HepG2 (cell line): ENCODE results near the gene ODAD4. TPM values are rescaled to one million over a fixed set of nuclear protein-coding genes. Genes with fewer than 3 reads are reported as not detected.

Source experiments
- BCL6 ChIP-seq: IDR thresholded peaks from 2 replicates; pipeline ENCODE4 v1.6.1; 2016; ENCODE audit warnings: missing genetic modification reagents, missing compliant biosample characterization
- CCDC6 ChIP-seq: sonication (generic); formaldehyde crosslinking; IDR thresholded peaks from 2 replicates; pipeline ENCODE4 v1.8.1; 2022; ENCODE audit warnings: mild to moderate bottlenecking, missing genetic modification reagents, moderate library complexity
- FOXC1 ChIP-seq: sonication (generic); formaldehyde crosslinking; IDR thresholded peaks from 2 replicates; pipeline ENCODE4 v1.8.0; 2022; ENCODE audit warnings: mild to moderate bottlenecking, missing genetic modification reagents, borderline replicate concordance
- MTF1 ChIP-seq: sonication (generic); formaldehyde crosslinking; IDR thresholded peaks from 2 replicates; pipeline ENCODE4 v1.5.0; 2020; ENCODE audit warnings: missing genetic modification reagents
- MTF2 ChIP-seq: sonication (generic); formaldehyde crosslinking; IDR thresholded peaks from 2 replicates; pipeline ENCODE4 v1.5.0; 2020; ENCODE audit warnings: missing genetic modification reagents, borderline replicate concordance
- MYC ChIP-seq: sonication (generic); formaldehyde crosslinking; IDR thresholded peaks from 2 replicates; pipeline ENCODE4 v1.9.0; 2021; ENCODE audit warnings: missing genetic modification reagents, borderline replicate concordance
- NCOA1 ChIP-seq: sonication (generic); formaldehyde crosslinking; IDR thresholded peaks from 2 replicates; pipeline ENCODE4 v1.9.0; 2021; ENCODE audit warnings: missing genetic modification reagents
- POGZ ChIP-seq: sonication (generic); formaldehyde crosslinking; IDR thresholded peaks from 2 replicates; pipeline ENCODE4 v1.4.0; 2020; ENCODE audit warnings: mild to moderate bottlenecking, missing genetic modification reagents
- PRPF4 ChIP-seq: fragments of 200-400 bp; formaldehyde crosslinking; IDR thresholded peaks from 2 replicates; pipeline ENCODE4 v1.6.1; 2016; ENCODE audit warnings: low read length, low read depth; ENCODE audit not compliant: poor library complexity, severe bottlenecking
- SNAI1 ChIP-seq: sonication (generic); formaldehyde crosslinking; IDR thresholded peaks from 2 replicates; pipeline ENCODE4 v1.5.0; 2020; ENCODE audit warnings: mild to moderate bottlenecking, missing genetic modification reagents, borderline replicate concordance
- SNAPC4 ChIP-seq: sonication (generic); formaldehyde crosslinking; IDR thresholded peaks from 2 replicates; pipeline ENCODE4 v1.4.0; 2020; ENCODE audit warnings: mild to moderate bottlenecking, missing genetic modification reagents
- TARDBP ChIP-seq: sonication (generic); formaldehyde crosslinking; IDR thresholded peaks from 2 replicates; pipeline ENCODE4 v1.8.0; 2022; ENCODE audit warnings: mild to moderate bottlenecking, missing genetic modification reagents
- THAP11 ChIP-seq: IDR thresholded peaks from 2 replicates; pipeline ENCODE4 v1.6.1; 2016; ENCODE audit warnings: missing biosample characterization, missing genetic modification reagents
- ZBTB8A ChIP-seq: sonication (generic); formaldehyde crosslinking; IDR thresholded peaks from 2 replicates; pipeline ENCODE4 v1.4.0; 2020; ENCODE audit warnings: mild to moderate bottlenecking, low read depth, missing genetic modification reagents, borderline replicate concordance
- ZFP36L1 ChIP-seq: sonication (generic); formaldehyde crosslinking; IDR thresholded peaks from 2 replicates; pipeline ENCODE4 v1.8.0; 2022; ENCODE audit warnings: mild to moderate bottlenecking, missing genetic modification reagents, moderate library complexity
- ZNF121 ChIP-seq: sonication (generic); formaldehyde crosslinking; IDR thresholded peaks from 2 replicates; pipeline ENCODE4 v1.5.0; 2020; ENCODE audit warnings: mild to moderate bottlenecking, missing genetic modification reagents
- ZNF18 ChIP-seq: sonication (generic); formaldehyde crosslinking; IDR thresholded peaks from 2 replicates; pipeline ENCODE4 v1.8.0; 2022; ENCODE audit warnings: mild to moderate bottlenecking, missing genetic modification reagents; ENCODE audit not compliant: insufficient replicate concordance
- ZNF331 ChIP-seq: sonication (generic); formaldehyde crosslinking; IDR thresholded peaks from 2 replicates; pipeline ENCODE4 v1.4.0; 2020; ENCODE audit warnings: missing genetic modification reagents
- ZNF446 ChIP-seq: sonication (generic); formaldehyde crosslinking; IDR thresholded peaks from 2 replicates; pipeline ENCODE4 v1.5.0; 2020; ENCODE audit warnings: mild to moderate bottlenecking, missing genetic modification reagents
- ZNF503 ChIP-seq: sonication (generic); formaldehyde crosslinking; IDR thresholded peaks from 2 replicates; pipeline ENCODE4 v1.4.0; 2020; ENCODE audit warnings: missing genetic modification reagents
- ZSCAN25 ChIP-seq: sonication (generic); formaldehyde crosslinking; IDR thresholded peaks from 2 replicates; pipeline ENCODE4 v1.8.0; 2022; ENCODE audit warnings: mild to moderate bottlenecking, missing genetic modification reagents
- polyA plus RNA-seq, 8 experiments: library from polyadenylated mRNA; depleted of rRNA in 3 of 8; stranded (reverse) in 7 of 8; unstranded in 1 of 8; fragments of >200 nt; fragmentation: Illumina TruSeq in 4 of 8; extraction: Trizol in 4 of 8; gene quantifications; 2 replicates each; pipeline versions ENCODE4 v1.2.1 to v1.2.3, GENCODE V29; 2011 to 2016; ENCODE audit warnings: low read depth in 4 of 8, missing spikeins in 1 of 8, mixed read lengths in 1 of 8; ENCODE audit not compliant: insufficient read depth in 1 of 8
- total RNA-seq, 5 experiments: library from RNA; depleted of rRNA; stranded (reverse); fragments of >200 nt; fragmentation: Illumina TruSeq; extraction: Trizol; gene quantifications; 2 replicates each; pipeline ENCODE4 v1.2.3, GENCODE V29; 2016; ENCODE audit warnings: low read depth in 1 of 5

The ODAD4 gene
- total and polyA plus RNA-seq, 2 of the 13 experiments (the other 11 are each of a cell fraction or from before 2014, with no cell fraction given): 0.48 to 0.53 TPM

GRCh38 chr17:41957869-41958439, 27.5 kb downstream of the ODAD4 start (continued):
- TF ChIP-seq ZNF18 (CRISPR knock-in tag) (peak; percentile 24), MTF1 (CRISPR knock-in tag) (no peak), THAP11 (peak; percentile 3; the same call in 1 of the 2 replicates), ZNF331 (CRISPR knock-in tag) (0 out of 2 replicates have a peak, but pooled peaks have one; percentile 3), ZNF503 (no peak), ZNF121 (CRISPR knock-in tag) (peak; percentile 89), ZSCAN25 (0 out of 2 replicates have a peak, but pooled peaks have one; percentile 13), ZNF446 (CRISPR knock-in tag) (no peak), TARDBP (CRISPR knock-in tag) (0 out of 2 replicates have a peak, but pooled peaks have one; percentile 5), SNAPC4 (peak; percentile 30; the same call in 1 of the 2 replicates), BCL6 (CRISPR knock-in tag) (0 out of 2 replicates have a peak, but pooled peaks have one; percentile 0), NCOA1 (no peak), PRPF4 (no peak), POGZ (peak; percentile 10; the same call in 1 of the 2 replicates), MTF2 (CRISPR knock-in tag) (no peak), ZBTB8A (CRISPR knock-in tag) (no peak), ZFP36L1 (CRISPR knock-in tag) (no peak), CCDC6 (CRISPR knock-in tag) (no peak), MYC (CRISPR knock-in tag) (no peak; the same call in 1 of the 2 replicates), SNAI1 (CRISPR knock-in tag) (0 out of 2 replicates have a peak, but pooled peaks have one; percentile 2), FOXC1 (CRISPR knock-in tag) (no peak)
